Endodermal cell (in vitro differentiated cells): Measurements from ENCODE around the gene LYZ. TPM values are rescaled to one million over a fixed set of nuclear protein-coding genes. Genes with fewer than 3 reads are reported as not detected.

Experiments
- DNase-seq: peaks from one replicate; pipeline ENCODE4 v3.0.0-alpha.2; 2017
- H3K27ac ChIP-seq: 2 replicates; pipeline ENCODE4 v1.5.1; 2013; ENCODE audit warnings: mild to moderate bottlenecking, low read depth, low read length, moderate library complexity
- H3K27me3 ChIP-seq: 2 replicates; pipeline ENCODE4 v1.6.1; 2013; ENCODE audit warnings: mild to moderate bottlenecking, low read length, moderate library complexity; ENCODE audit not compliant: insufficient read depth, control insufficient read depth, poor library complexity, severe bottlenecking
- H3K36me3 ChIP-seq: 2 replicates; pipeline ENCODE4 v1.7.0; 2013; ENCODE audit warnings: mild to moderate bottlenecking, low read length, moderate library complexity; ENCODE audit not compliant: control insufficient read depth, insufficient read depth
- H3K4me1 ChIP-seq: one replicate; pipeline ENCODE4 v1.7.0; 2013; ENCODE audit warnings: low read length; ENCODE audit not compliant: control insufficient read depth, insufficient read depth
- H3K4me3 ChIP-seq: 2 replicates; pipeline ENCODE4 v1.5.1; 2013; ENCODE audit warnings: mild to moderate bottlenecking, low read length, moderate library complexity
- H3K9ac ChIP-seq: 2 replicates; pipeline ENCODE4 v1.6.1; 2013; ENCODE audit warnings: mild to moderate bottlenecking, low read length, moderate library complexity; ENCODE audit not compliant: poor library complexity, severe bottlenecking; ENCODE audit errors: extremely low read depth
- H3K9me3 ChIP-seq: 2 replicates; pipeline ENCODE4 v1.6.1; 2013; ENCODE audit warnings: mild to moderate bottlenecking, low read length, moderate library complexity; ENCODE audit not compliant: control insufficient read depth
- H3K27ac Mint-ChIP-seq: 2 replicates; pipeline ENCODE4 v1.8.0; 2020; ENCODE audit warnings: mixed read lengths
- H3K27me3 Mint-ChIP-seq: 2 replicates; pipeline ENCODE4 v1.8.0; 2021; ENCODE audit warnings: mild to moderate bottlenecking, mixed read lengths; ENCODE audit not compliant: insufficient read depth
- H3K36me3 Mint-ChIP-seq: 2 replicates; pipeline ENCODE4 v1.8.0; 2020; ENCODE audit warnings: low read depth, mixed read lengths
- H3K4me1 Mint-ChIP-seq: 2 replicates; pipeline ENCODE4 v1.8.0; 2020; ENCODE audit warnings: mixed read lengths
- H3K4me3 Mint-ChIP-seq: 2 replicates; pipeline ENCODE4 v1.8.0; 2020; ENCODE audit warnings: mild to moderate bottlenecking, moderate library complexity, mixed read lengths
- H3K9me3 Mint-ChIP-seq: 2 replicates; pipeline ENCODE4 v1.8.0; 2020; ENCODE audit warnings: mild to moderate bottlenecking, mixed read lengths
- WGBS, 2 experiments: methylation state at CpG; one replicate each; pipeline versions ENCODE4 v1.1.5 to v1.1.7; 2013; ENCODE audit warnings: missing lambda C conversion rate in 2 of 2, mixed read lengths in 1 of 2; ENCODE audit not compliant: insufficient coverage in 1 of 2, insufficient read length in 1 of 2; 5-methylcytosine and 5-hydroxymethylcytosine counted together
- total RNA-seq, 2 donors: library from RNA; stranded (reverse); fragmentation: NEBNext Ultra II Directional in 1 of 2; extraction: Animal tissue kit (Norgen Biotek cat#: 25700) in 1 of 2; gene quantifications; 2 replicates in 1 of 2; 3 replicates in 1 of 2; pipeline ENCODE4 v1.2.1, GENCODE V29; 2021
- TF ChIP-seq, protein P1 (sequence below): fragments of 200-600 bp; sonication (generic); conservative IDR thresholded peaks from 2 replicates; pipeline ENCODE4 v1.5.0; 2021; ENCODE audit warnings: antibody characterized with exemption, mild to moderate bottlenecking

The LYZ gene
- total RNA-seq, 2 donors from 2014 or later = not detected

DNA sequence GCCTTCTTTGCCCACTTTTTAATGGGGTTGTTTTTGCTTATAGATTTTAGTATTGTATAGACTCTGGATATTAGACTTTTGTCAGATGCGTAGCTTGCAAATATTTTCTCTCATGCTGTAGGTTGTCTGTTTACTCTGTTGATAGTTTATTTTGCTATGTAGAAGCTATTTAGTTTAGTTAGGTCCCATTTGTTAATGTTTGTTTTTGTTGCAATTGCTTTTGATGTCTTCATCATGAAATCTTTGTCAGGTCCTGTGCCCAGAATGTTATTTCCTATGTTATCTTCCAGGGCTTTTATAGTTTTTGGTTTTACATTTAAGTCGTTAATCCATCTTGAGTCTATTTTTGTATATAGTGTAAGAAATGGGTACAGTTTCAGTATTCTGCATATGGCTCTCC is 30.0 kb upstream of the LYZ start:
- TF ChIP-seq, protein P1, sequence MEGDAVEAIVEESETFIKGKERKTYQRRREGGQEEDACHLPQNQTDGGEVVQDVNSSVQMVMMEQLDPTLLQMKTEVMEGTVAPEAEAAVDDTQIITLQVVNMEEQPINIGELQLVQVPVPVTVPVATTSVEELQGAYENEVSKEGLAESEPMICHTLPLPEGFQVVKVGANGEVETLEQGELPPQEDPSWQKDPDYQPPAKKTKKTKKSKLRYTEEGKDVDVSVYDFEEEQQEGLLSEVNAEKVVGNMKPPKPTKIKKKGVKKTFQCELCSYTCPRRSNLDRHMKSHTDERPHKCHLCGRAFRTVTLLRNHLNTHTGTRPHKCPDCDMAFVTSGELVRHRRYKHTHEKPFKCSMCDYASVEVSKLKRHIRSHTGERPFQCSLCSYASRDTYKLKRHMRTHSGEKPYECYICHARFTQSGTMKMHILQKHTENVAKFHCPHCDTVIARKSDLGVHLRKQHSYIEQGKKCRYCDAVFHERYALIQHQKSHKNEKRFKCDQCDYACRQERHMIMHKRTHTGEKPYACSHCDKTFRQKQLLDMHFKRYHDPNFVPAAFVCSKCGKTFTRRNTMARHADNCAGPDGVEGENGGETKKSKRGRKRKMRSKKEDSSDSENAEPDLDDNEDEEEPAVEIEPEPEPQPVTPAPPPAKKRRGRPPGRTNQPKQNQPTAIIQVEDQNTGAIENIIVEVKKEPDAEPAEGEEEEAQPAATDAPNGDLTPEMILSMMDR = no peak
- H3K27ac Mint-ChIP-seq = no peak overlapping the region

DNA sequence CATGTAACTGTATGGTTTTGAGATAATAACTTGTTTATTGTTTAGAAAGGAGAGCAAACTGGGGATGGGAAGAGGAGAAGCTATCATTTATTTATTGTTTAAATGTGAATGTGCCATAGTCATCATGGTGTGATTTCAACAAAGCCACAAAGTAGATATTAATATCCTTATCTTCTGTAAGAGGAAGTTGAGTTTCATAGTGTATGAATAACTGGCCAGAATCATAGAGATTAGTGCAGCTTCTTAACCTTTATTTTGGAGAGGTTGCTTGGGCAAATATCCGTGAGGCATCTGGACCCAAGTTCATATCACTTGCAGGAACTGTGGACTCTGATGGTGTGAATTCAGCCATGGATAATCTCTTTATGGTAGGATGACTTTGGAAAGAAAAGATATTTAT is 26.8 kb upstream of the LYZ start:
- H3K4me1 ChIP-seq = no peaks in the 10 kb centered on the region
- no peaks in the 10 kb centered on the region for H3K27me3 ChIP-seq
- no peak overlapping the region for H3K27ac Mint-ChIP-seq
- no peaks in the 10 kb centered on the region for H3K36me3 ChIP-seq
- H3K27ac ChIP-seq = no peak overlapping the region
- 91% methylated on average over 1 of the region's 1 CpG; no CpG with 5 or more reads in 1 of the 2 experiments for WGBS, 2 experiments
- H3K36me3 Mint-ChIP-seq = peaks cover 9% of the 10 kb centered on the region
- peaks cover 32% of the 10 kb centered on the region for H3K9me3 ChIP-seq
- no peak overlapping the region for H3K9ac ChIP-seq
- no peak overlapping the region for H3K4me3 ChIP-seq
- H3K4me3 Mint-ChIP-seq = no peak overlapping the region
- no peak for DNase-seq
- H3K9me3 Mint-ChIP-seq = peaks cover 50% of the 10 kb centered on the region
- TF ChIP-seq, protein P1 = no peak
- peaks cover 18% of the 10 kb centered on the region for H3K4me1 Mint-ChIP-seq
- H3K27me3 Mint-ChIP-seq = peaks cover 3% of the 10 kb centered on the region

More for the DNA sequence above, 30.0 kb upstream of the LYZ start:
- Histone ChIP-seq H3K27me3 (no peaks in the 10 kb centered on the region), H3K4me1 (no peaks in the 10 kb centered on the region), H3K27ac (no peak overlapping the region), H3K4me3 (no peak overlapping the region), H3K36me3 (no peaks in the 10 kb centered on the region), H3K9ac (no peak overlapping the region), H3K9me3 (peaks cover 34% of the 10 kb centered on the region)
- DNase-seq = no peak
- Mint-ChIP-seq H3K4me1 (no peaks in the 10 kb centered on the region), H3K27me3 (peaks cover 3% of the 10 kb centered on the region), H3K36me3 (peaks cover 9% of the 10 kb centered on the region), H3K4me3 (no peak overlapping the region), H3K9me3 (peaks cover 70% of the 10 kb centered on the region)
- WGBS, 2 experiments = 87 to 95% methylated on average over 2 of the region's 2 CpGs

DNA sequence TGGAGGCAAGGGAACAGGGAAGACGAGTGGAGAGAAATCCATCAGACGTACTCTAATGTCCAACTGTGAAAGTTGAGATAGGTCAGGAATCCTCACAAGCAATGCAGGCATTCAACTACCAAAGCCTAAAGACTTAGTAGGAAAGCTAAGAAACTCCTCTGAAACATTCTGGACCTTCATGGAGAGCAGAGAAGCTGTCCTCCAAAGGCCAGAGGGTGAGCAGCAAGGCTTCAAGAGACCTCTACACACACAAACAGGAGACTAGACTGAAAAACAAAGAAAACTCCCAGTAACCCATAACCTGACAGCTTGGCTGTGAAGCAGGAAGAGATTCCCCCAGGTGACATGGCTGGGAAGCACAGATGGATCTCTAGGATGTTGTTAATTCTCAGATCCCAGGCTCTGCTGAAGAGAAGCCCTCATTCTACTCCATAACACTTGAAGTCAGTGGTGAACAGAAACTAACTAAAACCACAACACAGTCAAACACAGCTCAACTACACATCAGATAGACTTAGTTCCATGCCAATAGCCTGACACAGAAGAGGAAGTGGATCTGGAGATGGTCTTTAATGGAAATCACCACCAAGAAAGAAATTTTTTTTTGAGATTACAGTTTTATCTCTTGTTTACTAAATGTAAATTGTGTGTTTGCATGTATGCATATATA is 23.2 kb upstream of the LYZ start:
- Histone ChIP-seq H3K4me3 (no peak overlapping the region), H3K27ac (no peak overlapping the region), H3K27me3 (no peaks in the 10 kb centered on the region), H3K9me3 (peaks cover 26% of the 10 kb centered on the region), H3K9ac (no peak overlapping the region), H3K4me1 (no peaks in the 10 kb centered on the region), H3K36me3 (no peaks in the 10 kb centered on the region)
- TF ChIP-seq, protein P1 = no peak
- 88 to 100% methylated on average over 1 to 2 of the region's 2 CpGs for WGBS, 2 experiments
- Mint-ChIP-seq H3K36me3 (peaks cover 23% of the 10 kb centered on the region), H3K9me3 (peaks cover 18% of the 10 kb centered on the region), H3K4me3 (no peak overlapping the region), H3K27me3 (peaks cover 3% of the 10 kb centered on the region), H3K27ac (peak overlapping the region; percentile 59), H3K4me1 (peaks cover 32% of the 10 kb centered on the region)
- peak; percentile 51 for DNase-seq
